ENCODE data around the gene EIF2AK2. TPM values are rescaled to one million over a fixed set of nuclear protein-coding genes. Genes with fewer than 3 reads are reported as not detected.
A peak's percentile ranks its signal among the peaks of the same experiment; 100 is the strongest.

Gene EIF2AK2
- total and polyA plus RNA-seq, 2 experiments from 2014 or later, result 33.8 to 35.5 TPM

DNA sequence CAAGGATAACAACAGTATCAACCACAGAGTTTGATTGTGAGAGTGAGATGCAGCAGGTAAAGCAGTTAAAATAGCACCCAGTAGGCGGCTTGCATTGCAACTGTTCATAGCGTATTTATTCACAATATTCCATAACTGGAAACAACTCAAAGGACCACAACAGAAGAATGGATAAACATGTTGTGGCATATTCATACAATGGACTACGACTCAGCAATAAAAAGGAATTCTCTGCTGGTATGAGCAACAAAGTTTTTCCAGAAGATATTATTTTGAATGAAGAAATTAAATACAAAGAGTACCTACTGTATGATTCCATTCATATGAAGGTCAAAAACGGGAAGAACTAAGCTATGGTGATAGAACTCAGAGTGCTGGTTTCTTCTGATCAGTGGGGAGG lies 47.3 kb downstream of the EIF2AK2 start:
- H3K27me3 ChIP-seq (ENCODE audit: insufficient read depth), result no peaks in the 10 kb centered on the region

More for the DNA sequence above, 47.3 kb downstream of the EIF2AK2 start:
- peaks cover 7% of the 10 kb centered on the region; the same call in 1 of the 2 replicates for H3K36me3 ChIP-seq (ENCODE audit: insufficient read depth)
- Mint-ChIP-seq H3K4me1 (peaks cover 16% of the 10 kb centered on the region), H3K27me3 (ENCODE audit: insufficient read depth, low read depth, poor library complexity) (peaks cover 3% of the 10 kb centered on the region), H3K36me3 (ENCODE audit: low read depth) (peaks cover 31% of the 10 kb centered on the region), H3K9me3 (no peaks in the 10 kb centered on the region), H3K4me3 (no peak overlapping the region), H3K27ac (peak overlapping the region; percentile 64; the same call in 1 of the 2 replicates)
- H4K20me1 ChIP-seq (replicated peaks; ENCODE audit: insufficient read depth), result no peaks in the 10 kb centered on the region
- DNase-seq (ENCODE audit: low spot score) (no peak), ATAC-seq (no peak)
- H3K9me2 ChIP-seq (ENCODE audit: insufficient read depth), result no peaks in the 10 kb centered on the region; the same call in 1 of the 2 replicates
- no peaks in the 10 kb centered on the region for H3F3A ChIP-seq (replicated peaks; ENCODE audit: low read depth)
- H3K27ac ChIP-seq (ENCODE audit: low read depth), result no peak overlapping the region; the same call in 1 of the 2 replicates
- no peak overlapping the region for H3K4me2 ChIP-seq
- TF ChIP-seq, protein P1, sequence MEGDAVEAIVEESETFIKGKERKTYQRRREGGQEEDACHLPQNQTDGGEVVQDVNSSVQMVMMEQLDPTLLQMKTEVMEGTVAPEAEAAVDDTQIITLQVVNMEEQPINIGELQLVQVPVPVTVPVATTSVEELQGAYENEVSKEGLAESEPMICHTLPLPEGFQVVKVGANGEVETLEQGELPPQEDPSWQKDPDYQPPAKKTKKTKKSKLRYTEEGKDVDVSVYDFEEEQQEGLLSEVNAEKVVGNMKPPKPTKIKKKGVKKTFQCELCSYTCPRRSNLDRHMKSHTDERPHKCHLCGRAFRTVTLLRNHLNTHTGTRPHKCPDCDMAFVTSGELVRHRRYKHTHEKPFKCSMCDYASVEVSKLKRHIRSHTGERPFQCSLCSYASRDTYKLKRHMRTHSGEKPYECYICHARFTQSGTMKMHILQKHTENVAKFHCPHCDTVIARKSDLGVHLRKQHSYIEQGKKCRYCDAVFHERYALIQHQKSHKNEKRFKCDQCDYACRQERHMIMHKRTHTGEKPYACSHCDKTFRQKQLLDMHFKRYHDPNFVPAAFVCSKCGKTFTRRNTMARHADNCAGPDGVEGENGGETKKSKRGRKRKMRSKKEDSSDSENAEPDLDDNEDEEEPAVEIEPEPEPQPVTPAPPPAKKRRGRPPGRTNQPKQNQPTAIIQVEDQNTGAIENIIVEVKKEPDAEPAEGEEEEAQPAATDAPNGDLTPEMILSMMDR (conservative IDR thresholded peaks at IDR 0.05; ENCODE audit: low read depth in 2 of 2), result no peak
- TF ChIP-seq REST (IDR thresholded peaks at IDR 0.05; ENCODE audit: unreplicated experiment), result no peak
- no peak for TF ChIP-seq STAT1 (IDR thresholded peaks at IDR 0.05; ENCODE audit: unreplicated experiment)
- no peak for TF ChIP-seq CREB1 (CRISPR knock-in tag; IDR thresholded peaks at IDR 0.05; ENCODE audit: low read depth)
- TF ChIP-seq, protein P2, sequence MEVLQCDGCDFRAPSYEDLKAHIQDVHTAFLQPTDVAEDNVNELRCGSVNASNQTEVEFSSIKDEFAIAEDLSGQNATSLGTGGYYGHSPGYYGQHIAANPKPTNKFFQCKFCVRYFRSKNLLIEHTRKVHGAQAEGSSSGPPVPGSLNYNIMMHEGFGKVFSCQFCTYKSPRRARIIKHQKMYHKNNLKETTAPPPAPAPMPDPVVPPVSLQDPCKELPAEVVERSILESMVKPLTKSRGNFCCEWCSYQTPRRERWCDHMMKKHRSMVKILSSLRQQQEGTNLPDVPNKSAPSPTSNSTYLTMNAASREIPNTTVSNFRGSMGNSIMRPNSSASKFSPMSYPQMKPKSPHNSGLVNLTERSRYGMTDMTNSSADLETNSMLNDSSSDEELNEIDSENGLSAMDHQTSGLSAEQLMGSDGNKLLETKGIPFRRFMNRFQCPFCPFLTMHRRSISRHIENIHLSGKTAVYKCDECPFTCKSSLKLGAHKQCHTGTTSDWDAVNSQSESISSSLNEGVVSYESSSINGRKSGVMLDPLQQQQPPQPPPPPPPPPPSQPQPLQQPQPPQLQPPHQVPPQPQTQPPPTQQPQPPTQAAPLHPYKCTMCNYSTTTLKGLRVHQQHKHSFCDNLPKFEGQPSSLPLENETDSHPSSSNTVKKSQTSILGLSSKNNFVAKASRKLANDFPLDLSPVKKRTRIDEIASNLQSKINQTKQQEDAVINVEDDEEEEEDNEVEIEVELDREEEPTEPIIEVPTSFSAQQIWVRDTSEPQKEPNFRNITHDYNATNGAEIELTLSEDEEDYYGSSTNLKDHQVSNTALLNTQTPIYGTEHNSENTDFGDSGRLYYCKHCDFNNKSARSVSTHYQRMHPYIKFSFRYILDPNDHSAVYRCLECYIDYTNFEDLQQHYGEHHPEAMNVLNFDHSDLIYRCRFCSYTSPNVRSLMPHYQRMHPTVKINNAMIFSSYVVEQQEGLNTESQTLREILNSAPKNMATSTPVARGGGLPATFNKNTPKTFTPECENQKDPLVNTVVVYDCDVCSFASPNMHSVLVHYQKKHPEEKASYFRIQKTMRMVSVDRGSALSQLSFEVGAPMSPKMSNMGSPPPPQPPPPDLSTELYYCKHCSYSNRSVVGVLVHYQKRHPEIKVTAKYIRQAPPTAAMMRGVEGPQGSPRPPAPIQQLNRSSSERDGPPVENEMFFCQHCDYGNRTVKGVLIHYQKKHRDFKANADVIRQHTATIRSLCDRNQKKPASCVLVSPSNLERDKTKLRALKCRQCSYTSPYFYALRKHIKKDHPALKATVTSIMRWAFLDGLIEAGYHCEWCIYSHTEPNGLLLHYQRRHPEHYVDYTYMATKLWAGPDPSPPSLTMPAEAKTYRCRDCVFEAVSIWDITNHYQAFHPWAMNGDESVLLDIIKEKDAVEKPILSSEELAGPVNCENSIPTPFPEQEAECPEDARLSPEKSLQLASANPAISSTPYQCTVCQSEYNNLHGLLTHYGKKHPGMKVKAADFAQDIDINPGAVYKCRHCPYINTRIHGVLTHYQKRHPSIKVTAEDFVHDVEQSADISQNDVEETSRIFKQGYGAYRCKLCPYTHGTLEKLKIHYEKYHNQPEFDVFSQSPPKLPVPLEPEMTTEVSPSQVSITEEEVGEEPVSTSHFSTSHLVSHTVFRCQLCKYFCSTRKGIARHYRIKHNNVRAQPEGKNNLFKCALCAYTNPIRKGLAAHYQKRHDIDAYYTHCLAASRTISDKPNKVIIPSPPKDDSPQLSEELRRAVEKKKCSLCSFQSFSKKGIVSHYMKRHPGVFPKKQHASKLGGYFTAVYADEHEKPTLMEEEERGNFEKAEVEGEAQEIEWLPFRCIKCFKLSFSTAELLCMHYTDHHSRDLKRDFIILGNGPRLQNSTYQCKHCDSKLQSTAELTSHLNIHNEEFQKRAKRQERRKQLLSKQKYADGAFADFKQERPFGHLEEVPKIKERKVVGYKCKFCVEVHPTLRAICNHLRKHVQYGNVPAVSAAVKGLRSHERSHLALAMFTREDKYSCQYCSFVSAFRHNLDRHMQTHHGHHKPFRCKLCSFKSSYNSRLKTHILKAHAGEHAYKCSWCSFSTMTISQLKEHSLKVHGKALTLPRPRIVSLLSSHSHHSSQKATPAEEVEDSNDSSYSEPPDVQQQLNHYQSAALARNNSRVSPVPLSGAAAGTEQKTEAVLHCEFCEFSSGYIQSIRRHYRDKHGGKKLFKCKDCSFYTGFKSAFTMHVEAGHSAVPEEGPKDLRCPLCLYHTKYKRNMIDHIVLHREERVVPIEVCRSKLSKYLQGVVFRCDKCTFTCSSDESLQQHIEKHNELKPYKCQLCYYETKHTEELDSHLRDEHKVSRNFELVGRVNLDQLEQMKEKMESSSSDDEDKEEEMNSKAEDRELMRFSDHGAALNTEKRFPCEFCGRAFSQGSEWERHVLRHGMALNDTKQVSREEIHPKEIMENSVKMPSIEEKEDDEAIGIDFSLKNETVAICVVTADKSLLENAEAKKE (CRISPR knock-in tag; IDR thresholded peaks at IDR 0.05), result no peak
- TF ChIP-seq ETS1 (IDR thresholded peaks at IDR 0.05), result no peak
- peaks cover 2% of the 10 kb centered on the region; the same call in 1 of the 2 replicates for H3K4me1 ChIP-seq (ENCODE audit: insufficient read depth)
- H3K4me3 ChIP-seq, result no peak overlapping the region
- no peaks in the 10 kb centered on the region for H3K79me2 ChIP-seq (replicated peaks; ENCODE audit: insufficient read depth)
- no peak overlapping the region for H2AFZ ChIP-seq
